Caco-2 (cell line): ENCODE data around the gene ID3. TPM values are rescaled to one million over a fixed set of nuclear protein-coding genes. Genes with fewer than 3 reads are reported as not detected.
A peak's percentile ranks its signal among the peaks of the same experiment; 100 is the strongest.

Experiments used
- BruUV-seq: library from RNA; stranded (reverse); fragments of 400-500 nt; replicated peaks from 2 replicates; lab custom pipeline; 2021; lab: Mats Ljungman, UMichigan
- CTCF ChIA-PET: fragments of 300-600 bp; sonication (Branson Sonifier 250); formaldehyde crosslinking; loops from one replicate; lab custom pipeline; 2022; ENCODE audit warnings: antibody characterized with exemption; lab: Charles Lee
- POLR2A ChIA-PET: fragments of 300-600 bp; sonication (Branson Sonifier 250); formaldehyde crosslinking; loops from one replicate; lab custom pipeline; 2022; ENCODE audit warnings: antibody characterized with exemption; lab: Charles Lee
- DNase-seq, 2 experiments: peaks; one replicate each; pipeline versions ENCODE4 v3.0.0 to v3.0.0-alpha.2; 2020 to 2022
- H3K27me3 ChIP-seq: replicated peaks from 2 replicates; pipeline ENCODE4 v1.6.0; 2011; ENCODE audit warnings: low read length; ENCODE audit not compliant: control insufficient read depth, insufficient read depth
- H3K36me3 ChIP-seq: 2 replicates; pipeline ENCODE4 v1.5.1; 2011; ENCODE audit warnings: low read length; ENCODE audit not compliant: control insufficient read depth, insufficient read depth
- H3K4me1 ChIP-seq: fragments of 250-450 bp; sonication (Bioruptor Pico); 2 replicates; pipeline ENCODE4 v1.5.1; 2020; ENCODE audit warnings: mild to moderate bottlenecking
- H3K4me3 ChIP-seq: 2 replicates; pipeline ENCODE4 v1.5.1; 2011; ENCODE audit warnings: low read depth, mild to moderate bottlenecking, control low read depth, low read length
- H3K9me3 ChIP-seq: fragments of 250-450 bp; sonication (Bioruptor Pico); 2 replicates; pipeline ENCODE4 v1.5.1; 2020; ENCODE audit warnings: mild to moderate bottlenecking, moderate library complexity
- H3K27ac Mint-ChIP-seq: one replicate; pipeline ENCODE4 v1.8.0; 2022; ENCODE audit warnings: mixed read lengths; ENCODE audit not compliant: unreplicated experiment
- H3K27me3 Mint-ChIP-seq: one replicate; pipeline ENCODE4 v1.8.0; 2022; ENCODE audit warnings: mixed read lengths; ENCODE audit not compliant: insufficient read depth, unreplicated experiment
- H3K36me3 Mint-ChIP-seq: one replicate; pipeline ENCODE4 v1.8.0; 2022; ENCODE audit warnings: mild to moderate bottlenecking, mixed read lengths; ENCODE audit not compliant: insufficient read depth, unreplicated experiment
- H3K4me1 Mint-ChIP-seq: one replicate; pipeline ENCODE4 v1.8.0; 2022; ENCODE audit warnings: low read depth, mixed read lengths; ENCODE audit not compliant: unreplicated experiment
- H3K4me3 Mint-ChIP-seq: one replicate; pipeline ENCODE4 v1.8.0; 2022; ENCODE audit warnings: mild to moderate bottlenecking, moderate library complexity, mixed read lengths; ENCODE audit not compliant: unreplicated experiment
- H3K9me3 Mint-ChIP-seq: one replicate; pipeline ENCODE4 v1.8.0; 2022; ENCODE audit warnings: mixed read lengths; ENCODE audit not compliant: unreplicated experiment
- intact Hi-C: fragments of 100-400 bp; cut with micrococcal nuclease; formaldehyde crosslinking; loops from one replicate; pipeline ENCODE4 v1.10.0; 2022; ENCODE audit not compliant: unreplicated experiment
- total RNA-seq: library from RNA; stranded (reverse); gene quantifications from 2 replicates; pipeline ENCODE4 v1.2.3, GENCODE V29; 2022
- TF ChIP-seq, protein P1 (sequence below), 2 experiments: fragments of 200-600 bp in 1 of 2; IDR thresholded peaks; 1 replicate in 1 of 2; 2 replicates in 1 of 2; pipeline versions ENCODE4 v1.5.1 to v1.8.0; 2011 to 2022; ENCODE audit warnings: antibody characterized with exemption in 1 of 2, control low read depth in 1 of 2, inconsistent platforms in 1 of 2, low read depth in 1 of 2, low read length in 1 of 2, mild to moderate bottlenecking in 1 of 2, moderate library complexity in 1 of 2; ENCODE audit not compliant: insufficient read depth in 1 of 2, severe bottlenecking in 1 of 2, unreplicated experiment in 1 of 2

ID3 gene
- total RNA-seq, 1 experiment from 2014 or later = 13.7 TPM

DNA sequence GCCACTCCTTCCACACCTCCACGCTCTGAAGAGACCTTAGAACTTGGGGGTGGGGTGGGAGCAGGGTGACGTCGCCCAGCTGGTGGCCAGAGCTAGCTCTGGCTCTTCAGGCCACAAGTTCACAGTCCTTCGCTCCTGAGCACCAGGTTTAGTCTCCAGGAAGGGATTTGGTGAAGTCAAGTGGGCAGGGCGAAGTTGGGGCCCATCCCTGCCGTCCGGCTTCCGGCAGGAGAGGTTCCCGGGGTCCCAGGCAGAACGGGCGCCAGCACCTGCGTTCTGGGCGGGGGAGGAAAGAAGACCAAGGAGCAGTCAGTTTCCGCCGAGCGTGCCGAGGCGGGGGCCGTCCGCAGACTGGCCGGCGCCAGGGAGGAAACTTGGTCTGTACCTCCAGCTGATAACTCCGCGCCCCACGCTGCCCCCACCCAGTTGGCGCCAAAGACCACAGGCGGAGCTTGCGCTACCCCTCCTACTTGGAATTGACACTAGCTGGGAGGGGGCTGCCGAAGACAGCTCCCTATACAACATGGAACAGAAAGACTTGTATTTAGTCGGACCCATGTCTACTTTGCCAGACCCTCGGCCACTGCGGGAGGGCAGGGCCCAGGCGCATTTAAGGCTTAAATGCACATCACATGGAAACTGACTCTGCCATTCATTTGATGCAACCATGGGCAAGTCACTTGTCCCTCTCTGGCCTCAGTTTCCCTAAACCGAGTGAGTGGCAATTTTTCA, 995 bp downstream of the ID3 start:
- H3K36me3 Mint-ChIP-seq = peaks cover 23% of the 10 kb centered on the region
- Histone ChIP-seq H3K4me1 (peaks cover 68% of the 10 kb centered on the region), H3K9me3 (no peaks in the 10 kb centered on the region), H3K27me3 (no peaks in the 10 kb centered on the region), H3K4me3 (peak overlapping the region; percentile 68), H3K36me3 (no peaks in the 10 kb centered on the region)
- H3K27ac Mint-ChIP-seq = peak overlapping the region; percentile 97
- TF ChIP-seq, protein P1, sequence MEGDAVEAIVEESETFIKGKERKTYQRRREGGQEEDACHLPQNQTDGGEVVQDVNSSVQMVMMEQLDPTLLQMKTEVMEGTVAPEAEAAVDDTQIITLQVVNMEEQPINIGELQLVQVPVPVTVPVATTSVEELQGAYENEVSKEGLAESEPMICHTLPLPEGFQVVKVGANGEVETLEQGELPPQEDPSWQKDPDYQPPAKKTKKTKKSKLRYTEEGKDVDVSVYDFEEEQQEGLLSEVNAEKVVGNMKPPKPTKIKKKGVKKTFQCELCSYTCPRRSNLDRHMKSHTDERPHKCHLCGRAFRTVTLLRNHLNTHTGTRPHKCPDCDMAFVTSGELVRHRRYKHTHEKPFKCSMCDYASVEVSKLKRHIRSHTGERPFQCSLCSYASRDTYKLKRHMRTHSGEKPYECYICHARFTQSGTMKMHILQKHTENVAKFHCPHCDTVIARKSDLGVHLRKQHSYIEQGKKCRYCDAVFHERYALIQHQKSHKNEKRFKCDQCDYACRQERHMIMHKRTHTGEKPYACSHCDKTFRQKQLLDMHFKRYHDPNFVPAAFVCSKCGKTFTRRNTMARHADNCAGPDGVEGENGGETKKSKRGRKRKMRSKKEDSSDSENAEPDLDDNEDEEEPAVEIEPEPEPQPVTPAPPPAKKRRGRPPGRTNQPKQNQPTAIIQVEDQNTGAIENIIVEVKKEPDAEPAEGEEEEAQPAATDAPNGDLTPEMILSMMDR (IDR thresholded peaks at IDR 0.05; ENCODE audit: insufficient read depth in 1 of 2, low read depth in 1 of 2, low read length in 1 of 2, severe bottlenecking in 1 of 2, unreplicated experiment in 1 of 2) = no peak
- no TSS peak for BruUV-seq
- DNase-seq = peak; percentile 50 to 76
- no peaks in the 10 kb centered on the region for H3K27me3 Mint-ChIP-seq
- H3K4me1 Mint-ChIP-seq = peaks cover 43% of the 10 kb centered on the region
- intact Hi-C loops = loop anchor here (2.0 to 5.0 kb wide), 2 partner anchors 18 to 34 kb away; no protein-coding TSS in a partner anchor
- ChIA-PET POLR2A (interaction anchor here (1.0 to 3.8 kb wide), 3 partner anchors 19 to 79 kb away, joined by 3 to 46 read pairs (median 4); no protein-coding TSS in a partner anchor), CTCF (interaction anchor here (0.6 to 3.0 kb wide), 8 partner anchors 10 to 100 kb away, joined by 3 to 20 read pairs (median 4); no protein-coding TSS in a partner anchor)
- peak overlapping the region; percentile 87 for H3K4me3 Mint-ChIP-seq
- no peaks in the 10 kb centered on the region for H3K9me3 Mint-ChIP-seq

DNA sequence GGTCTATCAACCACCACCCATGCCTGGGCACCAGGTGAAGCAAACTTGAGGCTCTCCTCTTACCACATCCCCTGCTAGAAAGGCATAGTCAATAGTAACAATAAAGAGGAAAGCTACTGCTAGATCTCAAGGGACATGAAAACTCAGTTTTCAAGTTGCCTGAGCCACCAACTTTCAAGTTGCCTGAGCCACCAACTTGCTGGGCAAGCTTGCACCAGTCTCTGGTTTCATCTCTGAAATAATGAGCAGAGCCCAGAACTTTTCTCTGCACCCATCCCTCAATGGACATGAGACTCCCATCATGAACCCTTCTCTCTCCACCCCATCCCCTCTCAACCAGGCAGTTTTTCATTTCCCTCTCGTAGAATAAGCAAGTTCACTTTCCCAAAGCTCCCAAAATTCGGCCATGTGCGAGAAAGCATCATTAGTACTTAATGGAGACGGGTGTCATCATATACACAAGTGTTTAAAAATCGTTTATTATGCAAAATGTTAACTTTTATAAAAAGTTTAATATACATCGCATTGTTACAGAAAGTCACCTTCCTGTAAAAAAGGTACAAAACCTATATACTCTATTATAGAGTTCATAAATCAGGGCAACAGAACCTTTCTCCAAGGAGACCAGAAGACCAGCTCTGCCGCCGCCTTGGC, 1.7 kb downstream of the ID3 start:
- DNase-seq = no peak
- peaks cover 63% of the 10 kb centered on the region for H3K4me1 ChIP-seq
- ChIA-PET CTCF (interaction anchor here (1.0 to 3.0 kb wide), 3 partner anchors 19 to 80 kb away, joined by 3 to 20 read pairs (median 7); no protein-coding TSS in a partner anchor), POLR2A (interaction anchor here (1.0 to 3.8 kb wide), 2 partner anchors 19 to 29 kb away, joined by 3 to 46 read pairs; no protein-coding TSS in a partner anchor)
- Mint-ChIP-seq H3K27ac (peak overlapping the region; percentile 97), H3K4me3 (peak overlapping the region; percentile 87), H3K9me3 (no peaks in the 10 kb centered on the region), H3K4me1 (peaks cover 36% of the 10 kb centered on the region), H3K36me3 (peaks cover 23% of the 10 kb centered on the region), H3K27me3 (no peaks in the 10 kb centered on the region)
- intact Hi-C loops = loop anchor here (2.0 to 5.0 kb wide), 2 partner anchors 19 to 35 kb away; no protein-coding TSS in a partner anchor
- no peaks in the 10 kb centered on the region for H3K36me3 ChIP-seq
- TF ChIP-seq, protein P1 (IDR thresholded peaks at IDR 0.05; ENCODE audit: insufficient read depth in 1 of 2, low read depth in 1 of 2, low read length in 1 of 2, severe bottlenecking in 1 of 2, unreplicated experiment in 1 of 2) = no peak
- H3K9me3 ChIP-seq = no peaks in the 10 kb centered on the region
- peak overlapping the region; percentile 68 for H3K4me3 ChIP-seq
- BruUV-seq = no TSS peak
- H3K27me3 ChIP-seq = no peaks in the 10 kb centered on the region
